Trophoblast cell (in vitro differentiated cells and primary cell): ENCODE measurements around the gene BAIAP3.

Source experiments
- DNase-seq, 2 donors: peaks; one replicate each; pipeline ENCODE4 v3.0.0-alpha.2; 2016
- H2AFZ ChIP-seq: 2 replicates; pipeline ENCODE4 v1.6.1; 2013; ENCODE audit warnings: low read length, moderate library complexity, mild to moderate bottlenecking; ENCODE audit not compliant: insufficient read depth, poor library complexity
- H2AK5ac ChIP-seq: 2 replicates; pipeline ENCODE4 v1.6.1; 2013; ENCODE audit warnings: mild to moderate bottlenecking, low read length
- H2BK120ac ChIP-seq: 2 replicates; pipeline ENCODE4 v1.6.1; 2013; ENCODE audit warnings: low read length, mild to moderate bottlenecking, moderate library complexity; ENCODE audit not compliant: insufficient read depth, poor library complexity
- H2BK12ac ChIP-seq: 2 replicates; pipeline ENCODE4 v1.6.1; 2013; ENCODE audit warnings: mild to moderate bottlenecking, low read length, moderate library complexity
- H2BK5ac ChIP-seq: 2 replicates; pipeline ENCODE4 v1.6.1; 2013; ENCODE audit warnings: low read length, low read depth, moderate library complexity, mild to moderate bottlenecking; ENCODE audit not compliant: poor library complexity
- H3K14ac ChIP-seq: 2 replicates; pipeline ENCODE4 v1.6.1; 2013; ENCODE audit warnings: mild to moderate bottlenecking, low read length
- H3K18ac ChIP-seq: 2 replicates; pipeline ENCODE4 v1.6.1; 2013; ENCODE audit warnings: mild to moderate bottlenecking, low read length
- H3K23ac ChIP-seq: 2 replicates; pipeline ENCODE4 v1.6.1; 2013; ENCODE audit warnings: low read length
- H3K27ac ChIP-seq: 2 replicates; pipeline ENCODE4 v1.5.1; 2013; ENCODE audit warnings: low read depth, mild to moderate bottlenecking, inconsistent platforms, low read length, moderate library complexity
- H3K27me3 ChIP-seq: 2 replicates; pipeline ENCODE4 v1.6.1; 2013; ENCODE audit warnings: inconsistent platforms, mild to moderate bottlenecking, low read length, moderate library complexity; ENCODE audit not compliant: insufficient read depth
- H3K36me3 ChIP-seq, 2 experiments: 1 replicate in 1 of 2; 2 replicates in 1 of 2; pipeline ENCODE4 v1.6.1; 2013; ENCODE audit warnings: low read length in 2 of 2, mild to moderate bottlenecking in 2 of 2, moderate library complexity in 1 of 2; ENCODE audit not compliant: insufficient read depth in 2 of 2, control insufficient read depth in 1 of 2
- H3K4ac ChIP-seq: 2 replicates; pipeline ENCODE4 v1.6.1; 2013; ENCODE audit warnings: low read depth, mild to moderate bottlenecking, low read length, moderate library complexity
- H3K4me1 ChIP-seq, 2 experiments: 1 replicate in 1 of 2; 2 replicates in 1 of 2; pipeline ENCODE4 v1.6.1; 2013; ENCODE audit warnings: low read length in 2 of 2, mild to moderate bottlenecking in 2 of 2, moderate library complexity in 1 of 2; ENCODE audit not compliant: insufficient read depth in 2 of 2, control insufficient read depth in 1 of 2
- H3K4me2 ChIP-seq: 2 replicates; pipeline ENCODE4 v1.6.1; 2013; ENCODE audit warnings: inconsistent platforms, mild to moderate bottlenecking, low read length, moderate library complexity
- H3K4me3 ChIP-seq: 2 replicates; pipeline ENCODE4 v1.5.1; 2013; ENCODE audit warnings: mild to moderate bottlenecking, low read depth, low read length, inconsistent platforms
- H3K79me1 ChIP-seq: one replicate; pipeline ENCODE4 v1.6.1; 2013; ENCODE audit warnings: low read length
- H3K79me2 ChIP-seq: 2 replicates; pipeline ENCODE4 v1.6.1; 2013; ENCODE audit warnings: low read length, mild to moderate bottlenecking; ENCODE audit not compliant: control insufficient read depth, insufficient read depth, poor library complexity
- H3K9ac ChIP-seq: 2 replicates; pipeline ENCODE4 v1.6.1; 2013; ENCODE audit warnings: mild to moderate bottlenecking, low read length
- H3K9me3 ChIP-seq: 2 replicates; pipeline ENCODE4 v1.6.1; 2013; ENCODE audit warnings: low read depth, mild to moderate bottlenecking, control low read depth, inconsistent platforms, low read length; ENCODE audit not compliant: insufficient read depth
- H4K12ac ChIP-seq: 2 replicates; pipeline ENCODE4 v1.6.1; 2013; ENCODE audit warnings: low read depth, mild to moderate bottlenecking, low read length, moderate library complexity
- H4K8ac ChIP-seq: 2 replicates; pipeline ENCODE4 v1.6.1; 2013; ENCODE audit warnings: low read depth, mild to moderate bottlenecking, low read length, moderate library complexity
- H4K91ac ChIP-seq: one replicate; pipeline ENCODE4 v1.6.1; 2013; ENCODE audit warnings: low read depth, mild to moderate bottlenecking, low read length, moderate library complexity
- WGBS: extraction: QIAGEN DNeasy Blood & Tissue Kit; methylation state at CpG from one replicate; pipeline ENCODE4 v1.1.7; 2013; ENCODE audit warnings: missing lambda C conversion rate; ENCODE audit not compliant: insufficient read length, insufficient coverage; ENCODE audit errors: extremely low coverage; 5-methylcytosine and 5-hydroxymethylcytosine counted together

BAIAP3 gene

DNA sequence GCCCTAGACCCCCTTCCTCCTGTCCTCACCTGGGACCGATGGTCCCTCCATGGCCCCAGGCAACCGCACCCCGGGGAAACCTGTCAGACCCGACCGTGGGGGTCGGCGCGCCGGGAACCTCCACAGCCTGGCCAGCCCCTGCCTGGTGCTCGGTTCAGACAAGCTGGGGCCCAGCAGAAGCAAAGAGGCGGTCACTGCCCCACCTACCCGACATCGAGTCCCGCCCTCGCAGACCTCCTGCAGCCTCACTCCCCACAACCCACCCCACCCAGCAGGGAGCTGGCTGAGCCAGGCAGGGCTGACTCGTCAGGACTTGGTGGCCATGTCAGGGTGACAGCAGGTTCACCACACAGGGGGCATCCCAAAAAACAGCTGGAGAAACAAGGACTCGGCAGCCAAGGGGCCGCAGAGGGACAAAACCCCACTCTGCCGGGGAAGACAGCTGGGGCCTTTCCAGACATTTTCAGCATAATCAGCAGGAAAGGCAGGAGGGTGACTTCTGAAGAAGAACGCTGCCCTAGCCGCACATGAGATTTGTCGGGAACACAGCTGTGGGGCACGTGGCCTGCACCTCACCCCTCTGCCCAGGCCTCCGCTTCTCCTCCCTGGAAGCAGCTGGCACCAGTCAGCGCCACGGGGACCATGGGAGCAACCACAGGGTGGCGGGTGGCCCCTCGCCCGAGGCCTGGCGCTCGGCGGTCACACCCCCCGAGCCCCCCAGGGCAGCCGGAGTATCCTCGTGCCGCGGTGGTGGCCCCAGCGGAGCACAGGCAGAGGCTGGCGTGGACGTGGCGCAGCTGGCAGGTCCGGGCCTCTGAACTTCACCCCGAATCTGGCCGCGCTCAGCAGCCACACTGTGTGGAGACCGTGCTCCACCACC, 41.2 kb downstream of the BAIAP3 start:
- Histone ChIP-seq H2AK5ac (no peak overlapping the region), H3K9ac (no peak overlapping the region), H3K79me2 (peaks cover 17% of the 10 kb centered on the region), H2BK120ac (no peak overlapping the region), H2AFZ (no peak overlapping the region), H2BK12ac (no peak overlapping the region), H3K79me1 (peaks cover 10% of the 10 kb centered on the region), H3K27me3 (no peaks in the 10 kb centered on the region), H4K91ac (no peak overlapping the region), H3K4me3 (no peak overlapping the region), H3K4me2 (no peak overlapping the region), H2BK5ac (no peak overlapping the region), H3K36me3 (peaks cover 32 to 36% of the 10 kb centered on the region in 2 experiments), H4K12ac (no peak overlapping the region), H4K8ac (no peak overlapping the region), H3K4me1 (peaks cover 9 to 12% of the 10 kb centered on the region in 2 experiments), H3K4ac (no peak overlapping the region), H3K18ac (no peak overlapping the region), H3K14ac (no peak overlapping the region), H3K23ac (no peak overlapping the region), H3K9me3 (peaks cover 4% of the 10 kb centered on the region), H3K27ac (no peak overlapping the region)
- no CpG with 5 or more reads among the region's 46 CpGs for WGBS
- DNase-seq: no peak

DNA sequence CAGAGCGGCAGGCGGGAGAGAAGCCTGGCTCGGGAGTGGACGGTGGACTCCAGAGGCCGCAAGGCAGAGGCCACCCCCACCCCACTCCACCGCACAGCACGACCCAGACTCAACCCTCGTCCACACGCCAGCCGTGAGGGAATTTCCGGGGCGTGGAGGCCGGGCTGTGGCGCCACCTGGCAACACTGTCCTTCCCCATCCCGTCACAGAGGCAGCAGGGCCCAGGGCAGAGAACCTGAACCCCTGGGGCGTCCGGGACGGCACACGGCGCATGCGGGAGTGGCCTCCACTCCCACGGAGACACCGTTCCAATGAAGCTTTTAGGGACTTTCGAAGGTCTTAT, 41.8 kb downstream of the BAIAP3 start:
- Histone ChIP-seq H3K9me3 (peaks cover 4% of the 10 kb centered on the region), H3K18ac (no peak overlapping the region), H3K79me2 (peaks cover 17% of the 10 kb centered on the region), H3K4me1 (peaks cover 9 to 15% of the 10 kb centered on the region in 2 experiments), H3K36me3 (peaks cover 26 to 30% of the 10 kb centered on the region in 2 experiments), H3K14ac (no peak overlapping the region), H4K91ac (no peak overlapping the region), H4K12ac (no peak overlapping the region), H3K27ac (no peak overlapping the region), H3K23ac (no peak overlapping the region), H2BK120ac (no peak overlapping the region), H3K79me1 (peaks cover 10% of the 10 kb centered on the region), H2BK12ac (no peak overlapping the region), H3K4ac (no peak overlapping the region), H2AFZ (no peak overlapping the region), H3K27me3 (no peaks in the 10 kb centered on the region), H3K4me3 (no peak overlapping the region), H2BK5ac (no peak overlapping the region), H3K4me2 (no peak overlapping the region), H4K8ac (no peak overlapping the region), H3K9ac (no peak overlapping the region), H2AK5ac (no peak overlapping the region)
- no peak for DNase-seq
- WGBS: no CpG with 5 or more reads among the region's 24 CpGs

DNA sequence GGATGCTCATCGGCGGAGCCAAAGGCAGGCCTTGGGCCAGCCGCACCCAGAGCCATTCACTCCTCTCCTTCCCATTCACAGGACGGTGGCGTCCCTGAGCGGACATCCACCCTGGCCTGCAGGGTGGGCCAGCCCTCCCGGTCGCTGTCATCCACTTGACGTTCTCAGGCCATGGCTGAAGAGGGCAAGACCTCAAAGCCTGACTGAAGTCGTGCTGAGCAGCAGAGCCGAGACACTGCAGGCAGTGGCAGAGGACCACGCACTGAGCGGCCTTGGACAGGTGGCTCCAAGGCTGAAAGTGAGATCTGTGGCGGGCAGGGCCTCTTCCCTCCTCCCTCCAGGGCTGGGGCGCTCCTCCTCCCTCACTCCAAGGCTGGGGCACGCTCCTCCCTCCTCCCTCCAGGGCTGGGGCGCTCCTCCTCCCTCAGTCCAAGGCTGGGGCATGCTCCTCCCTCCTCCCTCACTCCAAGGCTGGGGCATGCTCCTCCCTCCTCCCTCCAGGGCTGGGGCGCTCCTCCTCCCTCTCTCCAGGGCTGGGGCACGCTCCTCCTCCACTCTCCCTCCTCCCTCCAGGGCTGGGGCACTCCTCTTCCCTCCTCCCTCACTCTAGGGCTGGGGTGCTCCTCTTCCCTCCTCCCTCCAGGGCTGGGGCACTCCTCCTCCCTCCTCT, 42.4 kb downstream of the BAIAP3 start:
- Histone ChIP-seq H3K27me3 (no peaks in the 10 kb centered on the region), H3K4ac (no peak overlapping the region), H2AK5ac (no peak overlapping the region), H3K4me2 (no peak overlapping the region), H2BK12ac (no peak overlapping the region), H3K18ac (no peak overlapping the region), H2AFZ (no peak overlapping the region), H4K12ac (no peak overlapping the region), H2BK120ac (no peak overlapping the region), H3K14ac (no peak overlapping the region), H3K4me3 (no peak overlapping the region), H4K8ac (no peak overlapping the region), H3K9ac (no peak overlapping the region), H3K9me3 (peaks cover 4% of the 10 kb centered on the region), H3K27ac (no peak overlapping the region), H3K4me1 (peaks cover 9 to 15% of the 10 kb centered on the region in 2 experiments), H3K23ac (no peak overlapping the region), H2BK5ac (no peak overlapping the region), H4K91ac (no peak overlapping the region), H3K36me3 (peaks cover 23 to 27% of the 10 kb centered on the region in 2 experiments), H3K79me2 (peaks cover 17% of the 10 kb centered on the region), H3K79me1 (peaks cover 10% of the 10 kb centered on the region)
- no CpG with 5 or more reads among the region's 19 CpGs for WGBS
- no peak for DNase-seq

DNA sequence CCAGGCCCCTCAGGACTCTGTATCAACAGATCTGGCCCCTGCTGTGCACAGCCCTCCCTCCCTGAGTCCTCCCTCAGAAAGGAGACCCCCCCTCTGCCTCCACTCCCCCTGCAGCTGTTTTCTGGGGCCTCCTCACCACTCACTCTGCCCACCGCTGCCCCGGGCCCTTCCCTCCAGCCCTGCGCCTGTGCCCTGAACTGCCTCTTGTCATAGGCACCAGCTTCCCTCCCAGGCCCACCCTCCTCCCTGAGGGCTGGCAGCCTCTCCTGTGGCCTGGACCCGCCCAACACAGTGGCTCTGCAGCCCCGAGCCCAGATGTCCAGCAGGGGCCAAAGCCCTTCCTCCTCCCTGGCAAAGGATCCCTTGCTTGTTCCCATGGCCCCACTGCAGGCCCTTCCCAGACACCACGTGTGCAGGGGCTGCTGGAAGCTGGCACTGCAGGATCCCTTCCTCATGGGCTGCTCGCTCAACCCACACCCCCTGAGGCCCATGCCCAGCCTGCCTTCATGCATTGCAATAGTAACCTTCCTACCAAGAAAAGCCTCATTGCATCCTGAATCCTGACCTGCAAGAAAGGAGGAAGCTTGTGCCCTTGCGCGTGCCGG, 44.1 kb downstream of the BAIAP3 start:
- Histone ChIP-seq H2BK12ac (no peak overlapping the region), H3K79me1 (peaks cover 10% of the 10 kb centered on the region), H3K18ac (peak overlapping the region; percentile 24), H3K9me3 (peaks cover 2% of the 10 kb centered on the region), H3K23ac (no peak overlapping the region), H3K79me2 (peaks cover 17% of the 10 kb centered on the region), H3K9ac (no peak overlapping the region), H3K36me3 (peaks cover 23 to 24% of the 10 kb centered on the region in 2 experiments), H3K27me3 (no peaks in the 10 kb centered on the region), H2AFZ (no peak overlapping the region), H3K4me2 (peak overlapping the region; percentile 7), H4K8ac (no peak overlapping the region), H4K91ac (no peak overlapping the region), H4K12ac (no peak overlapping the region), H3K27ac (no peak overlapping the region), H3K4ac (peak overlapping the region; percentile 61), H3K4me1 (peaks cover 9 to 15% of the 10 kb centered on the region in 2 experiments), H2AK5ac (no peak overlapping the region), H2BK5ac (no peak overlapping the region), H3K4me3 (no peak overlapping the region), H3K14ac (no peak overlapping the region), H2BK120ac (no peak overlapping the region)
- no CpG with 5 or more reads among the region's 10 CpGs for WGBS
- no peak for DNase-seq
